SU-DHL-6 (cell line): ENCODE data around the gene C3.

Experiments used
- H2AFZ ChIP-seq: fragments of 200-600 bp; sonication (generic); 2 replicates; pipeline ENCODE4 v1.6.1; 2014; ENCODE audit warnings: low read depth, mild to moderate bottlenecking, moderate library complexity, mixed read lengths, antibody characterized with exemption, low read length; ENCODE audit not compliant: severe bottlenecking
- H3F3A ChIP-seq: fragments of 200-600 bp; shearing (Covaris generic); 2 replicates; pipeline ENCODE4 v1.6.0; 2016; ENCODE audit warnings: antibody characterized with exemption, mild to moderate bottlenecking; ENCODE audit not compliant: insufficient read depth
- H3K27ac ChIP-seq: fragments of 200-600 bp; sonication (generic); 2 replicates; pipeline ENCODE4 v1.5.1; 2016; ENCODE audit warnings: low read depth, mild to moderate bottlenecking, low read length, moderate library complexity, mixed read lengths
- H3K27me3 ChIP-seq: fragments of 200-600 bp; sonication (generic), shearing (Covaris generic); 2 replicates; pipeline ENCODE4 v1.6.0; 2014; ENCODE audit warnings: mild to moderate bottlenecking, low read length
- H3K36me3 ChIP-seq: fragments of 200-600 bp; sonication (generic); 2 replicates; pipeline ENCODE4 v1.6.1; 2014; ENCODE audit warnings: mild to moderate bottlenecking, low read length, mixed read lengths
- H3K4me2 ChIP-seq: fragments of 300-600, 200-600 bp; shearing (Covaris generic), sonication (generic); 2 replicates; pipeline ENCODE4 v1.6.0; 2014; ENCODE audit warnings: low read length, low read depth, mild to moderate bottlenecking; ENCODE audit not compliant: poor library complexity, severe bottlenecking
- H3K4me3 ChIP-seq: fragments of 200-600 bp; sonication (generic); 2 replicates; pipeline ENCODE4 v1.5.1; 2014; ENCODE audit warnings: antibody characterized with exemption, low read length, mild to moderate bottlenecking, mixed read lengths; ENCODE audit not compliant: insufficient read depth, poor library complexity, severe bottlenecking
- H3K79me2 ChIP-seq: fragments of 200-600 bp; sonication (generic); 2 replicates; pipeline ENCODE4 v1.6.1; 2014; ENCODE audit warnings: mild to moderate bottlenecking, low read length, moderate library complexity; ENCODE audit not compliant: insufficient read depth
- H3K9ac ChIP-seq: fragments of 200-600 bp; sonication (generic); 2 replicates; pipeline ENCODE4 v1.7.0; 2014; ENCODE audit warnings: mild to moderate bottlenecking, low read length
- H3K9me2 ChIP-seq: fragments of 200-600 bp; sonication (generic); replicated peaks from 2 replicates; pipeline ENCODE4 v1.6.1; 2014; ENCODE audit warnings: low read length; ENCODE audit not compliant: insufficient read depth
- H3K9me3 ChIP-seq: fragments of 200-600 bp; sonication (generic); 2 replicates; pipeline ENCODE4 v1.6.1; 2014; ENCODE audit warnings: low read length, mixed read lengths; ENCODE audit not compliant: insufficient read depth
- H4K20me1 ChIP-seq: fragments of 200-600 bp; sonication (generic); 2 replicates; pipeline ENCODE4 v1.6.1; 2014; ENCODE audit warnings: low read depth, mild to moderate bottlenecking, antibody characterized with exemption, low read length, moderate library complexity, mixed read lengths
- CTCF ChIP-seq: fragments of 200-600 bp; sonication (generic); IDR thresholded peaks from one replicate; pipeline ENCODE4 v1.5.1; 2017; ENCODE audit warnings: antibody characterized with exemption, mild to moderate bottlenecking, low read length, moderate library complexity; ENCODE audit not compliant: insufficient read depth, poor library complexity, severe bottlenecking
- EZH2phosphoT487 ChIP-seq: fragments of 200-600 bp; sonication (generic), shearing (Covaris generic); conservative IDR thresholded peaks from 2 replicates; pipeline ENCODE4 v1.6.1; 2018; ENCODE audit warnings: mild to moderate bottlenecking, antibody characterized with exemption, low read length, moderate library complexity, mixed read lengths

The C3 gene

DNA sequence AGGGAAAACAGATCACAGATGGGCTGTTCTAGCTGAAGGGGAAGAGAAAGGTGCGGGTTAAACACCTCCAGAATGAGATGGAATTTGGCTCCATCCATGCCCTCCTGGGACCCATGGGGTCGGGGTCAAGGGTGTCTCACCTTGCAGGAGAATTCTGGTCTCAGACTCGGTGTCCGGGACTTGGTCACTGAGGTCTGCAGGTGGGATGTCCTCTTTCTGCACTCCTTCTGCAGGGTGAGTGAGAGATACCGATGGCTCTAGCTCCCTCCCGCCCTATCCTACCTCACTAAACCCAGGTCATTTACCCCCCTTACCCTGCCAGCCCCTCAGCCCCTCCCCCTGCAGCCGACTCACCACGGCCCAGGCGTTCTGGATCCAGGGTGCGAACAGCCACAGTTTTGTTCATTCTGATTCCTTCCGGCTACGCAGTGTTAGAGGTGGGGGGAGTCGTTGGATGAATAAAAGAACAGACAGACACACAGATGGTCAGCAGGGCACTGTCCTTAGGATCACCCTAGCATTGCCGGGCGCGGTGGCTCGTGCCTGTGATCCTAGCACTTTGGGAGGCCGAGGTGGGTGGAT, 24.1 kb downstream of the C3 start:
- no peak overlapping the region for H3K4me2 ChIP-seq
- H3K36me3 ChIP-seq: no peaks in the 10 kb centered on the region
- no peaks in the 10 kb centered on the region for H3K27me3 ChIP-seq
- H2AFZ ChIP-seq: no peak overlapping the region
- no peak overlapping the region for H3K4me3 ChIP-seq
- no peaks in the 10 kb centered on the region for H3F3A ChIP-seq
- no peak overlapping the region for H3K27ac ChIP-seq
- TF ChIP-seq CTCF: no peak
- no peak for TF ChIP-seq EZH2phosphoT487
- H3K79me2 ChIP-seq: no peaks in the 10 kb centered on the region
- no peaks in the 10 kb centered on the region for H4K20me1 ChIP-seq
- H3K9ac ChIP-seq: no peak overlapping the region
- no peaks in the 10 kb centered on the region for H3K9me3 ChIP-seq
- H3K9me2 ChIP-seq: no peaks in the 10 kb centered on the region

DNA sequence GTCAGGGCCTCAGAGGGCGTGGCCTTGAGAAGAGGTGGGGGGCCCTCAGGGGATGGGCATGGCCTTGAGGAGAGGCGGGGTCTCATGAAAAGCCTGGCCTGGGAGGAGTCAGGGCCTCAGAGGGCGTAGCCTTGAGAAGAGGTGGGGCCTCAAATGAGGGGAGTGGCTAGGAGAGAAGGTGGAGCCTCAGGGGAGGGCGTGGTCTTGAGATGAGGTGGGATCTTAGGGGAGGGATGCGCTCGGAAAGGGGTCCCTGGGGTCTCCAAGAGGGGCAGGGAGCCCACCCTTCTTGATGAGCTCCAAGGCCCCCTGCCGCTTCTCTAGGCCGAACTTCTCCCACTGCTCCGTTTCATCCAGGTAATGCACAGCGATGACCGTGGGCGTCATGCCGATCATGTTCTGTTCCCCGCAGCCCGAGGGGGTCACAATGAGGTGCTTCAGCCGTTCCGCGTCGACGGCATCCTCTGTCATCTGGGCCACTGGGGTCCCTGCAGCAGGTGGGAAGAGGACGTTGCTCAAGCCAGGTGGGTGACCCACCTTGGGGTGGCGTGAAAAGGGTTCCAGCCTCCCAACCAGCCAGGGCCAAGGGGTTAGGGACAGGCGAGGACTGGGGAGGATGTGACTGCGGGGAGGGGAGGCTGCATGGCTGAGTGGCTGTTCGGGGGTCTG, 26.2 kb downstream of the C3 start:
- no peaks in the 10 kb centered on the region for H3K79me2 ChIP-seq
- H3K27me3 ChIP-seq: no peaks in the 10 kb centered on the region
- H4K20me1 ChIP-seq: no peaks in the 10 kb centered on the region
- no peaks in the 10 kb centered on the region for H3K9me3 ChIP-seq
- no peak overlapping the region for H3K4me3 ChIP-seq
- no peak overlapping the region for H3K4me2 ChIP-seq
- no peaks in the 10 kb centered on the region for H3K9me2 ChIP-seq
- TF ChIP-seq EZH2phosphoT487: no peak
- TF ChIP-seq CTCF: no peak
- no peaks in the 10 kb centered on the region for H3F3A ChIP-seq
- no peak overlapping the region for H3K27ac ChIP-seq
- H2AFZ ChIP-seq: no peak overlapping the region
- no peaks in the 10 kb centered on the region for H3K36me3 ChIP-seq
- no peak overlapping the region for H3K9ac ChIP-seq

DNA sequence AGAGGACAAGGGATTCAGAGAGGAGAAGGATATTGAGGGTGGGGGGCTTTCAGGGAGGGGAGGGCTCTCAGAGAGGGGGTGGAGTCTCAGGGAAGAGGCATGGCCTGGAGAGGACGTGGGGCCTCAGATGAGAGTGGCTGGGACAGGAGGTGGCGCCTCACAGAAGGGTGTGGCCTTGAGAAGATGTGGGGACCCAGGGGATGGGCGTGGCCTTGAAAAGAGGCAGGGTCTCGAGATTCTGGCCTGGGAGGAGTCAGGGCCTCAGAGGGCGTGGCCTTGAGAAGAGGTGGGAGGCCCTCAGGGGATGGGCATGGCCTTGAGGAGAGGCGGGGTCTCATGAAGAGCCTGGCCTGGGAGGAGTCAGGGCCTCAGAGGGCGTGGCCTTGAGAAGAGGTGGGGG, 26.8 kb downstream of the C3 start:
- H4K20me1 ChIP-seq: no peaks in the 10 kb centered on the region
- H3F3A ChIP-seq: no peaks in the 10 kb centered on the region
- no peaks in the 10 kb centered on the region for H3K27me3 ChIP-seq
- H2AFZ ChIP-seq: no peak overlapping the region
- H3K36me3 ChIP-seq: no peaks in the 10 kb centered on the region
- no peak overlapping the region for H3K9ac ChIP-seq
- peaks cover 4% of the 10 kb centered on the region; the same call in 1 of the 2 replicates for H3K9me3 ChIP-seq
- TF ChIP-seq CTCF (no peak), EZH2phosphoT487 (no peak)
- no peak overlapping the region for H3K4me2 ChIP-seq
- no peaks in the 10 kb centered on the region for H3K79me2 ChIP-seq
- no peak overlapping the region for H3K27ac ChIP-seq
- no peaks in the 10 kb centered on the region for H3K9me2 ChIP-seq
- H3K4me3 ChIP-seq: no peak overlapping the region
